Psoas muscle (tissue), 8 donors: ENCODE results near the gene STXBP1. TPM values are rescaled to one million over a fixed set of nuclear protein-coding genes. Genes with fewer than 3 reads are reported as not detected.

Source experiments
- ATAC-seq, 4 donors: fragments of 200-7000 bp; cut with Tn5 transposase; one replicate each; pipeline ENCODE4 v1.9.1; 2020; ENCODE audit warnings: moderate library complexity in 3 of 4, mild to moderate bottlenecking in 2 of 4
- DNase-seq, 2 donors: peaks; one replicate each; pipeline ENCODE4 v3.0.0-alpha.2; 2020
- H3K27ac ChIP-seq: fragments of 200-600 bp; one replicate; pipeline ENCODE4 v1.8.0; 2022
- H3K27me3 ChIP-seq, 3 donors: fragments of 200-600 bp in 1 of 3; one replicate each; pipeline versions ENCODE4 v1.6.1 to v1.8.0; 2013 to 2022; ENCODE audit warnings: low read length in 2 of 3, mild to moderate bottlenecking in 2 of 3, moderate library complexity in 1 of 3; ENCODE audit not compliant: insufficient read depth in 3 of 3
- H3K36me3 ChIP-seq, 2 donors: fragments of 200-600 bp in 1 of 2; one replicate each; pipeline versions ENCODE4 v1.6.1 to v1.8.0; 2013 to 2022; ENCODE audit warnings: low read depth in 1 of 2, mild to moderate bottlenecking in 1 of 2, moderate library complexity in 1 of 2; ENCODE audit not compliant: insufficient read depth in 1 of 2
- H3K4me1 ChIP-seq: fragments of 200-600 bp; one replicate; pipeline ENCODE4 v1.8.0; 2022
- H3K4me3 ChIP-seq: fragments of 200-600 bp; one replicate; pipeline ENCODE4 v1.8.0; 2022; ENCODE audit warnings: mild to moderate bottlenecking
- H3K9me3 ChIP-seq: fragments of 200-600 bp; one replicate; pipeline ENCODE4 v1.8.0; 2022
- WGBS, 3 donors: extraction: QIAGEN DNeasy Blood & Tissue Kit; methylation state at CpG; one replicate each; pipeline versions ENCODE4 v1.1.6 to v1.1.7; 2013; 5-methylcytosine and 5-hydroxymethylcytosine counted together
- intact Hi-C, 2 donors: fragments of 100-400 bp; cut with DNase I; formaldehyde crosslinking; loops; one replicate each; pipeline versions ENCODE4 v1.11.0 to v1.14.2; 2022
- polyA plus RNA-seq, 3 donors: library from polyadenylated mRNA; stranded (reverse); fragments of 200-250 nt; gene quantifications; one replicate each; pipeline ENCODE4 v1.2.3, GENCODE V29; 2013
- total RNA-seq, 4 donors: library from RNA; stranded (reverse); fragmentation: NEBNext Ultra II Directional in 2 of 4; extraction: Animal tissue kit (Norgen Biotek cat#: 25700) in 2 of 4; gene quantifications; one replicate each; pipeline versions ENCODE4 v1.2.1 to v1.2.4, GENCODE V29; 2021 to 2023
- TF ChIP-seq, protein P1 (sequence below): fragments of 200-600 bp; IDR thresholded peaks from one replicate; pipeline ENCODE4 v1.8.0; 2022; ENCODE audit warnings: antibody characterized with exemption
- donor health status: healthy with polysubstance abuse.
- donor health status: DM: no; HTN: no; CAD: no; lungs with moderate emphysema.
- donor health status: Bipolar disorder and iron deficiency.
- donor health status: healthy.
- donor health status: DM: yes; HTN: yes; CAD: no.
- donor health status: DM: no; HTN: no; CAD: no.
- donor health status: DM: no; HTN: no; CAD: no.
- donor health status: DM: yes; HTN: yes; CAD: no.

The STXBP1 gene
- total and polyA plus RNA-seq, 7 donors, result 2.8 to 12.3 (median 6.7) TPM

GRCh38 chr9:127588740-127589506 is 23.2 kb upstream of the STXBP1 start:
- ATAC-seq (no peak), DNase-seq (no peak)
- Histone ChIP-seq H3K4me1 (no peaks in the 10 kb centered on the region), H3K27me3 (no peaks in the 10 kb centered on the region), H3K36me3 (no peaks in the 10 kb centered on the region), H3K4me3 (no peak overlapping the region), H3K9me3 (no peaks in the 10 kb centered on the region), H3K27ac (no peak overlapping the region)
- TF ChIP-seq, protein P1, sequence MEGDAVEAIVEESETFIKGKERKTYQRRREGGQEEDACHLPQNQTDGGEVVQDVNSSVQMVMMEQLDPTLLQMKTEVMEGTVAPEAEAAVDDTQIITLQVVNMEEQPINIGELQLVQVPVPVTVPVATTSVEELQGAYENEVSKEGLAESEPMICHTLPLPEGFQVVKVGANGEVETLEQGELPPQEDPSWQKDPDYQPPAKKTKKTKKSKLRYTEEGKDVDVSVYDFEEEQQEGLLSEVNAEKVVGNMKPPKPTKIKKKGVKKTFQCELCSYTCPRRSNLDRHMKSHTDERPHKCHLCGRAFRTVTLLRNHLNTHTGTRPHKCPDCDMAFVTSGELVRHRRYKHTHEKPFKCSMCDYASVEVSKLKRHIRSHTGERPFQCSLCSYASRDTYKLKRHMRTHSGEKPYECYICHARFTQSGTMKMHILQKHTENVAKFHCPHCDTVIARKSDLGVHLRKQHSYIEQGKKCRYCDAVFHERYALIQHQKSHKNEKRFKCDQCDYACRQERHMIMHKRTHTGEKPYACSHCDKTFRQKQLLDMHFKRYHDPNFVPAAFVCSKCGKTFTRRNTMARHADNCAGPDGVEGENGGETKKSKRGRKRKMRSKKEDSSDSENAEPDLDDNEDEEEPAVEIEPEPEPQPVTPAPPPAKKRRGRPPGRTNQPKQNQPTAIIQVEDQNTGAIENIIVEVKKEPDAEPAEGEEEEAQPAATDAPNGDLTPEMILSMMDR, result no peak
- intact Hi-C loops, result loop anchor here in 1 of 2 donors (1.0 kb wide), 1 partner anchor 332 kb away; no protein-coding TSS in a partner anchor
- 65 to 84% (median 69%) methylated on average over 4 to 5 of the region's 5 CpGs for WGBS, 3 donors

- peak; percentile 52 to 64 for DNase-seq
- Histone ChIP-seq H3K4me1 (no peaks in the 10 kb centered on the region), H3K27me3 (no peaks in the 10 kb centered on the region), H3K4me3 (no peak overlapping the region), H3K9me3 (no peaks in the 10 kb centered on the region), H3K27ac (no peak overlapping the region), H3K36me3 (no peaks in the 10 kb centered on the region)
- peak; percentile 71 to 86 (median 75) for ATAC-seq
- WGBS, 3 donors, result 5 to 7% (median 6%) methylated on average over 8 of the region's 8 CpGs
- TF ChIP-seq, protein P1, result peak; percentile 95
- intact Hi-C loops, result loop anchor here (1.0 to 5.0 kb wide), 5 partner anchors 127 to 331 kb away; partner anchors contain the start of genes PTRH1 (in 1 of the 2) and TTC16 (in 1 of the 2)
These were observed 22.1 kb upstream of the STXBP1 start for GRCh38 chr9:127589955-127590370.

DNA sequence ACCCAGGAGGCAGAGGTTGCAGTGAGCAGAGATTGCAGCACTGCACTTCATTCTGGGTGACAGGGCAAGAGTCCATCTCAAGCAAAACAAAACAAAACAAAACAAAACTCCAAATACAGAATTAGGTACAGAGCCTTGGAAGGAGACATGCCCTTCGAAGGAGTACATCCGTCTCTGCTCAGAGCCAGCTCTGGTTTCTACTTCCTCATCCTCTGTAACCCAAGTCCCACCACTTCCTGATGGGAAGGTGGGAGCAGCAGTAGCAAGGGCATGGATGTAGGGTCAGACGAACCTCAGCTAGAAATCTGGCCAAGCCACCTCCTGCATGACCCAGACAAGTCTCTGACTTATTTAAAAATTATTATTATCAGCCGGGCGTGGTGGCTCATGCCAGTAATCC is 16.5 kb upstream of the STXBP1 start:
- Histone ChIP-seq H3K9me3 (no peaks in the 10 kb centered on the region), H3K27ac (no peak overlapping the region), H3K36me3 (no peaks in the 10 kb centered on the region), H3K4me1 (no peaks in the 10 kb centered on the region), H3K4me3 (no peak overlapping the region), H3K27me3 (no peaks in the 10 kb centered on the region)
- TF ChIP-seq, protein P1, result no peak
- WGBS, 3 donors, result 52 to 68% (median 63%) methylated on average over 5 of the region's 5 CpGs
- intact Hi-C loops, result no loop called here
- ATAC-seq, result no peak
- no peak for DNase-seq

- Histone ChIP-seq H3K4me3 (no peak overlapping the region), H3K27me3 (no peaks in the 10 kb centered on the region), H3K36me3 (no peaks in the 10 kb centered on the region), H3K9me3 (no peaks in the 10 kb centered on the region), H3K4me1 (no peaks in the 10 kb centered on the region), H3K27ac (no peak overlapping the region)
- TF ChIP-seq, protein P1, result no peak
- ATAC-seq, result no peak
- DNase-seq, result no peak
- intact Hi-C loops, result no loop called here
- WGBS, 3 donors, result 63 to 69% (median 65%) methylated on average over 13 of the region's 13 CpGs
These were observed 13.1 kb upstream of the STXBP1 start for GRCh38 chr9:127598839-127599549.
